Measurements from ENCODE around the gene UQCRC1.
"Not testable (repeated sequence)": the region's sequence is repeated elsewhere in the genome, so short reads cannot be mapped to it uniquely, and the experiment has no call there.

Gene UQCRC1

GRCh38 chr3:48553886-48554845 is 55.3 kb downstream of the UQCRC1 start:
- FAIRE-seq, result no peak

- FAIRE-seq, result no peak
Observed at GRCh38 chr3:48553361-48553760, 56.1 kb downstream of the UQCRC1 start.

GRCh38 chr3:48552111-48552951 is 57.1 kb downstream of the UQCRC1 start:
- FAIRE-seq, result no peak

- FAIRE-seq, result not testable (repeated sequence)
Observed at GRCh38 chr3:48551651-48552050, 57.8 kb downstream of the UQCRC1 start.

Data from TTC549 (cell line).